Liver (tissue), 9 donors: ENCODE data around the gene ZFYVE28. TPM values are rescaled to one million over a fixed set of nuclear protein-coding genes. Genes with fewer than 3 reads are reported as not detected.

Experiments
- DNase-seq: peaks from one replicate; pipeline ENCODE4 v3.0.0-alpha.2; 2017; ENCODE audit warnings: low spot score
- H3K27ac ChIP-seq, 2 donors: one replicate each; pipeline ENCODE4 v1.7.0; 2013; ENCODE audit warnings: inconsistent platforms in 2 of 2, low read length in 2 of 2, control low read depth in 1 of 2, low read depth in 1 of 2, mild to moderate bottlenecking in 1 of 2
- H3K27me3 ChIP-seq, 4 donors: one replicate each; pipeline versions ENCODE4 v1.6.1 to v1.7.0; 2013; ENCODE audit warnings: low read length in 3 of 4, inconsistent platforms in 1 of 4, mild to moderate bottlenecking in 1 of 4, moderate library complexity in 1 of 4; ENCODE audit not compliant: control insufficient read depth in 4 of 4, insufficient read depth in 4 of 4
- H3K36me3 ChIP-seq, 4 donors: one replicate each; pipeline versions ENCODE4 v1.6.1 to v1.7.0; 2013; ENCODE audit warnings: low read length in 3 of 4, mild to moderate bottlenecking in 3 of 4, low read depth in 1 of 4, moderate library complexity in 1 of 4; ENCODE audit not compliant: control insufficient read depth in 4 of 4, insufficient read depth in 3 of 4
- H3K4me1 ChIP-seq, 4 donors: one replicate each; pipeline versions ENCODE4 v1.6.1 to v1.7.0; 2013; ENCODE audit warnings: low read length in 3 of 4, mild to moderate bottlenecking in 3 of 4, moderate library complexity in 1 of 4; ENCODE audit not compliant: control insufficient read depth in 4 of 4, insufficient read depth in 4 of 4
- H3K4me3 ChIP-seq, 3 donors: one replicate each; pipeline versions ENCODE4 v1.6.1 to v1.7.0; 2013; ENCODE audit warnings: low read length in 3 of 3, control low read depth in 1 of 3, low read depth in 1 of 3, mild to moderate bottlenecking in 1 of 3
- H3K9ac ChIP-seq, 2 donors: one replicate each; pipeline ENCODE4 v1.7.0; 2013; ENCODE audit warnings: low read length in 2 of 2, mild to moderate bottlenecking in 2 of 2, moderate library complexity in 2 of 2, control low read depth in 1 of 2, low read depth in 1 of 2
- H3K9me3 ChIP-seq, 4 donors: one replicate each; pipeline versions ENCODE4 v1.6.1 to v1.7.0; 2013; ENCODE audit warnings: low read length in 3 of 4; ENCODE audit not compliant: control insufficient read depth in 4 of 4
- ATF3 ChIP-seq: IDR thresholded peaks from 2 replicates; pipeline ENCODE4 v1.6.1; 2016; ENCODE audit warnings: antibody characterized with exemption
- EGR1 ChIP-seq, 2 donors: IDR thresholded peaks; 2 replicates each; pipeline ENCODE4 v1.6.1; 2016 to 2018; ENCODE audit warnings: antibody characterized with exemption in 2 of 2, low read depth in 2 of 2
- FOXA1 ChIP-seq: IDR thresholded peaks from 2 replicates; pipeline ENCODE4 v1.6.1; 2016; ENCODE audit warnings: antibody characterized with exemption
- FOXA2 ChIP-seq: IDR thresholded peaks from 2 replicates; pipeline ENCODE4 v1.6.1; 2016; ENCODE audit warnings: antibody characterized with exemption
- GABPA ChIP-seq, 2 donors: IDR thresholded peaks in 1 of 2; conservative IDR thresholded peaks in 1 of 2; 2 replicates each; pipeline ENCODE4 v1.6.1; 2016; ENCODE audit warnings: antibody characterized with exemption in 2 of 2, mild to moderate bottlenecking in 1 of 2, moderate library complexity in 1 of 2
- HNF4A ChIP-seq, 2 donors: conservative IDR thresholded peaks; 2 replicates each; pipeline ENCODE4 v1.6.1; 2016; ENCODE audit warnings: antibody characterized with exemption in 2 of 2, mild to moderate bottlenecking in 2 of 2
- HNF4G ChIP-seq: IDR thresholded peaks from 2 replicates; pipeline ENCODE4 v1.6.1; 2016; ENCODE audit warnings: antibody characterized with exemption
- JUND ChIP-seq, 2 donors: IDR thresholded peaks; 2 replicates each; pipeline ENCODE4 v1.6.1; 2016; ENCODE audit warnings: antibody characterized with exemption in 2 of 2
- NR2F2 ChIP-seq: IDR thresholded peaks from 2 replicates; pipeline ENCODE4 v1.6.1; 2016; ENCODE audit warnings: antibody characterized with exemption
- REST ChIP-seq: IDR thresholded peaks from 2 replicates; pipeline ENCODE4 v1.6.1; 2016; ENCODE audit warnings: antibody characterized with exemption, mild to moderate bottlenecking
- RXRA ChIP-seq, 2 donors: IDR thresholded peaks; 2 replicates each; pipeline ENCODE4 v1.6.1; 2017 to 2018; ENCODE audit warnings: antibody characterized with exemption in 2 of 2, mild to moderate bottlenecking in 1 of 2
- YY1 ChIP-seq: IDR thresholded peaks from 2 replicates; pipeline ENCODE4 v1.6.1; 2016; ENCODE audit warnings: antibody characterized with exemption, mild to moderate bottlenecking
- WGBS: extraction: QIAGEN DNeasy Blood & Tissue Kit; methylation state at CpG from one replicate; pipeline ENCODE4 v1.1.7; 2013; 5-methylcytosine and 5-hydroxymethylcytosine counted together
- polyA plus RNA-seq, 2 donors: library from polyadenylated mRNA; stranded (reverse) in 1 of 2; unstranded in 1 of 2; fragments of 200-250 nt in 1 of 2; fragments of >200 nt in 1 of 2; fragmentation: Nextera tagmentation in 1 of 2; extraction: Ambion mirVana in 1 of 2; gene quantifications; one replicate each; pipeline versions ENCODE4 v1.2.1 to v1.2.3, GENCODE V29; 2013 to 2015
- total RNA-seq, 2 donors: library from RNA; depleted of rRNA; stranded (reverse); fragments of >200 nt; gene quantifications; one replicate each; pipeline ENCODE4 v1.2.3, GENCODE V29; 2014
- TF ChIP-seq, protein P1 (sequence below): IDR thresholded peaks from 2 replicates; pipeline ENCODE4 v1.6.1; 2016; ENCODE audit warnings: antibody characterized with exemption
- TF ChIP-seq, protein P2 (sequence below): fragments of 150-350 bp; IDR thresholded peaks from 2 replicates; pipeline ENCODE4 v1.5.1; 2017; ENCODE audit warnings: improper control_type of control experiment, low read depth, low read length; ENCODE audit not compliant: missing input control
- donor health status: healthy.
- donor health status: healthy.
- donor health status: healthy.
- donor health status: healthy.
- donor health status: healthy.

Gene ZFYVE28
- total and polyA plus RNA-seq, 4 donors, result 2.0 to 6.1 (median 2.7) TPM

DNA sequence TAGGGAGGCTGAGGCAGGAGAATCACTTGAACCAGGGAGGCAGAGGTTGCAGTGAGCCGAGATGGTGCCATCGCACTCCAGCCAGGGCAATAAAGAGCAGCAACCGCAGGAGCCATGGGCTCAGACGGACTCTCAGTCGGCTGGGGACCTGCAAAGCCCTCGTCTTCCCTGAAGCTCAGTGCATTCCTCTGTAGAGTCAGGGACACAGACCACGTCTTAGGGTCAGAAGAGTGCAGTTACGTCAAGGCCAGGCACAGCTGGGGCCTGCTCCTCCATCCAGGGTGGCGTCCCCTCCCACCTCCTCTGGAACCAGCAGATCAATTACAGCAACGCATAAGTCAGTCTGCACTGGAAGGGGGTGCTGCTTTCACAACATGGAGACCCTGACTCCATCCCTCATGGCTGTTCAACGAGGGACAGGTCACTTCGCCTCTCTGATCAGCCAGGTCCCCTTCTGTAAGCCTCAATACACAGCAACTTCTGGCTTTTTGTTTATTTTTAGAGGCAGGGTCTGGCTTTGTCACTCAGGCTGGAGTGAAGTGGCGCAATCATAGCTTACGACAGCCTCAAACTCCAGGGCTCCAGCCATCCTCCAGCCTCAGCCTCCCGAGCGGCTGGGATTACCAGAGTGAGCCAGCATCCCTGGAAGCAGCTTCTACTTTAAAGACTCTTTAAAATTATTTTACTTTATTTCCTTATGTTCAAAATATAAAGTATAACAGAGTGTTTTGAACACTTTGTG is 76.4 kb downstream of the ZFYVE28 start:
- 91% methylated on average over 16 of the region's 16 CpGs for WGBS
- Histone ChIP-seq H3K9ac (no peak overlapping the region), H3K9me3 (no peaks in the 10 kb centered on the region), H3K27me3 (no peaks in the 10 kb centered on the region), H3K4me3 (no peak overlapping the region), H3K27ac (no peak overlapping the region), H3K4me1 (no peaks in the 10 kb centered on the region), H3K36me3 (peaks cover 0 to 2% (median under 1%) of the 10 kb centered on the region in 4 donors)
- peak; percentile 4 for DNase-seq
- TF ChIP-seq YY1 (no peak), HNF4G (no peak)
- TF ChIP-seq, protein P1, sequence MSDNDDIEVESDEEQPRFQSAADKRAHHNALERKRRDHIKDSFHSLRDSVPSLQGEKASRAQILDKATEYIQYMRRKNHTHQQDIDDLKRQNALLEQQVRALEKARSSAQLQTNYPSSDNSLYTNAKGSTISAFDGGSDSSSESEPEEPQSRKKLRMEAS, result no peak

GRCh38 chr4:2341261-2341841 is 77.1 kb downstream of the ZFYVE28 start:
- Histone ChIP-seq H3K27me3 (no peaks in the 10 kb centered on the region), H3K9me3 (no peaks in the 10 kb centered on the region), H3K4me3 (no peak overlapping the region), H3K9ac (no peak overlapping the region), H3K27ac (no peak overlapping the region), H3K4me1 (no peaks in the 10 kb centered on the region), H3K36me3 (peaks cover 0 to 2% (median under 1%) of the 10 kb centered on the region in 4 donors)
- peak; percentile 9 for DNase-seq
- TF ChIP-seq GABPA (IDR thresholded peaks at IDR 0.05 in 1 of 2, conservative IDR thresholded peaks at IDR 0.05 in 1 of 2), result no peak
- TF ChIP-seq HNF4G, result no peak
- no peak for TF ChIP-seq NR2F2
- TF ChIP-seq FOXA1, result no peak
- TF ChIP-seq RXRA (IDR thresholded peaks at IDR 0.05), result no peak
- no peak for TF ChIP-seq FOXA2
- no peak for TF ChIP-seq REST
- no peak for TF ChIP-seq ATF3
- no peak for TF ChIP-seq HNF4A (conservative IDR thresholded peaks at IDR 0.05)
- TF ChIP-seq, protein P2, sequence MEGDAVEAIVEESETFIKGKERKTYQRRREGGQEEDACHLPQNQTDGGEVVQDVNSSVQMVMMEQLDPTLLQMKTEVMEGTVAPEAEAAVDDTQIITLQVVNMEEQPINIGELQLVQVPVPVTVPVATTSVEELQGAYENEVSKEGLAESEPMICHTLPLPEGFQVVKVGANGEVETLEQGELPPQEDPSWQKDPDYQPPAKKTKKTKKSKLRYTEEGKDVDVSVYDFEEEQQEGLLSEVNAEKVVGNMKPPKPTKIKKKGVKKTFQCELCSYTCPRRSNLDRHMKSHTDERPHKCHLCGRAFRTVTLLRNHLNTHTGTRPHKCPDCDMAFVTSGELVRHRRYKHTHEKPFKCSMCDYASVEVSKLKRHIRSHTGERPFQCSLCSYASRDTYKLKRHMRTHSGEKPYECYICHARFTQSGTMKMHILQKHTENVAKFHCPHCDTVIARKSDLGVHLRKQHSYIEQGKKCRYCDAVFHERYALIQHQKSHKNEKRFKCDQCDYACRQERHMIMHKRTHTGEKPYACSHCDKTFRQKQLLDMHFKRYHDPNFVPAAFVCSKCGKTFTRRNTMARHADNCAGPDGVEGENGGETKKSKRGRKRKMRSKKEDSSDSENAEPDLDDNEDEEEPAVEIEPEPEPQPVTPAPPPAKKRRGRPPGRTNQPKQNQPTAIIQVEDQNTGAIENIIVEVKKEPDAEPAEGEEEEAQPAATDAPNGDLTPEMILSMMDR, result no peak
- TF ChIP-seq, protein P1, result no peak
- TF ChIP-seq EGR1 (IDR thresholded peaks at IDR 0.05; ENCODE audit: low read depth in 2 of 2), result no peak
- no peak for TF ChIP-seq JUND (IDR thresholded peaks at IDR 0.05)
- 97% methylated on average over 28 of the region's 28 CpGs for WGBS
